Measurements from ENCODE around the gene HOXA1. TPM values are rescaled to one million over a fixed set of nuclear protein-coding genes. Genes with fewer than 3 reads are reported as not detected.
A peak's percentile ranks its signal among the peaks of the same experiment; 100 is the strongest.

Gene HOXA1
- total RNA-seq, 4 donors from 2014 or later: 0.17 to 1.4 (median 0.56) TPM

DNA sequence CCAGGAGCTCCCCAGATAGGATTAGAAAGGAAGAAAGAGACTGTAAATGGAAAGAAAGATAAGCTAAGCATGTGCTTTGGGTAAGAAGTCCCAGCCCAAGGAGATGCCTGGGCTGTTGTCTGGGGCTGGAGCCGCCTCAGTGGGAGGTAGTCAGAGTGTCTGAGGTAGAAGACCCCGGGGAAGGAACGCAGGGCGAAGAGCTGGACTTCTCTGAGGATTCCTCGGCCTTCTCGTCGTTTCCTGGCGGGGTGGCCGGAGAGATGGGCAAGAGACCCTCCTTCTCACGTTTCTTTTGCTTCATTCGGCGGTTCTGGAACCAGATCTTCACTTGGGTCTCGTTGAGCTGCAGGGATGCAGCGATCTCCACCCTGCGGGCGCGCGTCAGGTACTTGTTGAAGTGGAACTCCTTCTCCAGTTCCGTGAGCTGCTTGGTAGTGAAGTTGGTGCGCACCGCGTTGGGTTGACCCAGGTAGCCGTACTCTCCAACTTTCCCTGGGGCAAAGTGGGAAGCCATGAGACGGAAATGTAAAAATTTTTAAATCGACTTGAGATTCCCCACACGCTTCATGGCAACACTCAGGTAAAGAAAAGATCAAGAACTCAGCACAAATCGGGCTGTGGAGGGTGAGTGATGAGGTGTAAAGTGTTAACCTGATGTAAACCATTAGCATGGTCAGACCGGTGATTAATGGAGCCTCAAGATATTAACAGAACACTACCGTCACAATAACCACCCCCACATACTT lies 1.3 kb downstream of the HOXA1 start:
- TF ChIP-seq EP300 (IDR thresholded peaks at IDR 0.05) (no peak), CTCF (IDR thresholded peaks at IDR 0.05) (no peak), POLR2A (IDR thresholded peaks at IDR 0.05; ENCODE audit: low read depth) (no peak), POLR2AphosphoS5 (IDR thresholded peaks at IDR 0.05) (no peak)
- no peak overlapping the region for H3K4me3 ChIP-seq
- WGBS: 78% methylated on average over 29 of the region's 29 CpGs
- peaks cover 14 to 37% (median 28%) of the 10 kb centered on the region in 4 donors for H3K4me1 ChIP-seq
- intact Hi-C loops (cut with DNase I): loop anchor here (5.0 kb wide), 4 partner anchors 57 to 1237 kb away; partner anchors contain the start of genes CBX3 and HNRNPA2B1
- H3K9me3 ChIP-seq: no peaks in the 10 kb centered on the region
- DNase-seq (ENCODE audit: extremely low spot score): no peak
- H3K27ac ChIP-seq (replicated peaks in 1 of 4): peak overlapping the region in 2 of 4 donors; percentile 96 to 99
- H3K36me3 ChIP-seq: no peaks in the 10 kb centered on the region
- peaks cover 0 to 8% (median 0%) of the 10 kb centered on the region in 4 donors for H3K27me3 ChIP-seq

DNA sequence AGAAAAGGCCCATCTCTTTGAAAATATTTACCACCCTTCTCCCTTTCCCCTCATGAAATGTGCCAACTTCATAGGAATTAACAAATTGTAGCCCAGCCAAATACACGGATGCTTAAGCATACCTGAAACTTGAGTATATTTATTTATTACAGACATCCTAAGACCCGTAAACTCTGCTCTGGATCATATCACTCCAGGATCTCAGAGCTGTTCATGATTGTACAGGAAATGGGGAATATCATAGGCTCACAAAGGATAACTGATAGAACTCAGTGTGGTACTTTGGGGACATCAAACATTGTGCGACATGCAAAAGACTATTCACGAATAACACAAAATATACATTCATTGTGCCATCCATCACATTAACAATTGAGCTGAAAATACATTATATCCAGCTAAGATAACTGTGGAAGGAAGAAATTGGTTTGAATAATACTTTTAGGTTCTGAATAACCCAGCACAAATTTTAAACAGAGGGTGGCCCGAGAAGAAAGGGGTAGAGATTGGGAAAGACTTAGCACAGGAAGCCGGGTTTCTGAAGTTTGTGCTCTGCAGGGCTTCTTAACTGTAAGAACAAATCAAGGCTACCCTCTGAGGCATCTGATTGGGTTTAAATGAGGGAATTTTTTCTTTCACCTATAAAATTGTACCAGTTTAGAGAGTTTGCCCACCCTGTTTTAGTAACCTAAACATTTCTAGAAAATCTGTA lies 2.5 kb downstream of the HOXA1 start:
- Histone ChIP-seq H3K27ac (replicated peaks in 1 of 4) (peak overlapping the region in 1 of 4 donors; percentile 27), H3K4me3 (no peak overlapping the region), H3K36me3 (no peaks in the 10 kb centered on the region), H3K27me3 (peaks cover 3 to 10% (median 6%) of the 10 kb centered on the region in 4 donors), H3K9me3 (no peaks in the 10 kb centered on the region), H3K4me1 (peaks cover 10 to 28% (median 24%) of the 10 kb centered on the region in 4 donors)
- no peak for DNase-seq (ENCODE audit: extremely low spot score)
- intact Hi-C loops (cut with DNase I): loop anchor here (5.0 kb wide), 1 partner anchor 56 kb away; no protein-coding TSS in a partner anchor
- TF ChIP-seq POLR2A (IDR thresholded peaks at IDR 0.05; ENCODE audit: low read depth): no peak
- no peak for TF ChIP-seq POLR2AphosphoS5 (IDR thresholded peaks at IDR 0.05)
- TF ChIP-seq CTCF (IDR thresholded peaks at IDR 0.05): no peak
- TF ChIP-seq EP300 (IDR thresholded peaks at IDR 0.05): no peak
- WGBS: 79% methylated on average over 6 of the region's 6 CpGs

DNA sequence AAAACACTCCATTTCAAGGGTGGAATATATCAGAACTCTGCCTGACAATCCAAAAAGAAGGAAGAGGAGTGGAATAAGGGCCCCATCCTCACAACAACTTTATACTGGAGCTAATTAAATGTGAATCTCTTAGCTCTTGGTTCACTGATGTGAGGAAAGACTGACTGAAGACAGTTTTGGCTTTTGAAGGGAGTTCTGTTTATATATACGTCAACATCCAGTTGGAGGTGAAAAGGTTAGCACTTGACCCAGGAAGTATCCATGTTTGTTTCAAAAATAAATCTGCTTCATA lies 3.0 kb downstream of the HOXA1 start:
- no peak for DNase-seq (ENCODE audit: extremely low spot score)
- H3K27me3 ChIP-seq: peaks cover 8 to 16% (median 10%) of the 10 kb centered on the region in 4 donors
- intact Hi-C loops (cut with DNase I): loop anchor here (5.0 kb wide), 1 partner anchor 55 kb away; no protein-coding TSS in a partner anchor
- no peaks in the 10 kb centered on the region for H3K9me3 ChIP-seq
- WGBS: 71% methylated on average over 1 of the region's 1 CpG
- no peaks in the 10 kb centered on the region for H3K36me3 ChIP-seq
- H3K4me1 ChIP-seq: peaks cover 10 to 28% (median 25%) of the 10 kb centered on the region in 4 donors
- TF ChIP-seq POLR2A (IDR thresholded peaks at IDR 0.05; ENCODE audit: low read depth) (no peak), EP300 (IDR thresholded peaks at IDR 0.05) (no peak), POLR2AphosphoS5 (IDR thresholded peaks at IDR 0.05) (no peak), CTCF (IDR thresholded peaks at IDR 0.05) (no peak)
- no peak overlapping the region for H3K27ac ChIP-seq (replicated peaks in 1 of 4)
- no peak overlapping the region for H3K4me3 ChIP-seq

DNA sequence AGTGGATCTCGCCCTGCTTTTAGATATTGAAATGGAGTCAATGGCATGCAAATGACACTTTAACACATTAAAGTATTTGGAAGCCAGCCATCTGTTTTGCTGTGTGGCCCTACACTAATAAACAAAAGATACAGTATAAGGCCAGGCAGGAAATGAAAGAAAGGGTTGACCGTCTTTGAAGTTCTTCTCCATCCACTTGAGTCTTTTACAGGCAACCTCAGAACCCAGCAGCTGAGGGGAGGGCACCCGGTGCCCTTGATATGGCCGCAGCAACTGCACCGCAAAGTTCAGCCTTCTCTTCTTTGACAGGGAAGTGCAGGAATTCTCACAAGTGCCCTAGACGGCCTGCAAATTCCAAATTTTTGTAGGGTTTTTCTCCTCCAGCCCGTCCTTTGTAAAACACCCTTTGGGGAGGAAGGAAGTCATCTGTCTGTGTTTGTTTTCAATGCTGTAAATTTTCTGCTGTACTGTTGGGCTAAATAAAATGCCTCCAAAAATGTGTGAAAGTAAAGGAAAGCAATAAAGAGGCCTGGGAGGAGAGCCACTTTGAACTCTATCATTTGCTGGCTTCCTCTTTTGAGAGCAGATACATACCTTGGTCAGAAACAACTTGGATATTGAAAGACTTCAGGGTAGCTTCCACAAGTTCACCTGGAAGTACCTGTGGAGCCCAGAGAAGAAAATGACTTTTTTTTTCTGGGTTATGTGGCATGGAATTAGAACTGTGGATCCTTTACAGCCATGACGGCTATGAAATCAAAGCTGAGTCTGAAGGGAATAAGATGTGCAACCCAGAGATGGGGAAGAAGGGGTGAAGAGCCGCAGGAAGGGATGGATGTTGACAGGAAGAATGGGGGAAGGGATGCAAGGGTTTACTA lies 3.6 kb downstream of the HOXA1 start:
- intact Hi-C loops (cut with DNase I): loop anchor here (5.0 kb wide), 1 partner anchor 55 kb away; no protein-coding TSS in a partner anchor
- H3K27me3 ChIP-seq: peaks cover 8 to 22% (median 13%) of the 10 kb centered on the region in 4 donors
- no peaks in the 10 kb centered on the region for H3K36me3 ChIP-seq
- H3K27ac ChIP-seq (replicated peaks in 1 of 4): no peak overlapping the region
- no peaks in the 10 kb centered on the region for H3K9me3 ChIP-seq
- H3K4me3 ChIP-seq: no peak overlapping the region
- WGBS: 80% methylated on average over 9 of the region's 9 CpGs
- no peak for DNase-seq (ENCODE audit: extremely low spot score)
- no peak for TF ChIP-seq EP300 (IDR thresholded peaks at IDR 0.05)
- no peak for TF ChIP-seq POLR2AphosphoS5 (IDR thresholded peaks at IDR 0.05)
- no peak for TF ChIP-seq POLR2A (IDR thresholded peaks at IDR 0.05; ENCODE audit: low read depth)
- no peak for TF ChIP-seq CTCF (IDR thresholded peaks at IDR 0.05)
- peaks cover 10 to 23% (median 19%) of the 10 kb centered on the region in 4 donors for H3K4me1 ChIP-seq

Data from esophagus muscularis mucosa (tissue), 4 donors.